Inflammatory macrophage (primary cell): ENCODE measurements around the gene SPSB1.
A peak's percentile ranks its signal among the peaks of the same experiment; 100 is the strongest.

Experiments used
- DNase-seq, 2 donors: peaks; one replicate each; pipeline ENCODE4 v3.0.0-alpha.2; 2020 to 2022

Gene SPSB1

DNA sequence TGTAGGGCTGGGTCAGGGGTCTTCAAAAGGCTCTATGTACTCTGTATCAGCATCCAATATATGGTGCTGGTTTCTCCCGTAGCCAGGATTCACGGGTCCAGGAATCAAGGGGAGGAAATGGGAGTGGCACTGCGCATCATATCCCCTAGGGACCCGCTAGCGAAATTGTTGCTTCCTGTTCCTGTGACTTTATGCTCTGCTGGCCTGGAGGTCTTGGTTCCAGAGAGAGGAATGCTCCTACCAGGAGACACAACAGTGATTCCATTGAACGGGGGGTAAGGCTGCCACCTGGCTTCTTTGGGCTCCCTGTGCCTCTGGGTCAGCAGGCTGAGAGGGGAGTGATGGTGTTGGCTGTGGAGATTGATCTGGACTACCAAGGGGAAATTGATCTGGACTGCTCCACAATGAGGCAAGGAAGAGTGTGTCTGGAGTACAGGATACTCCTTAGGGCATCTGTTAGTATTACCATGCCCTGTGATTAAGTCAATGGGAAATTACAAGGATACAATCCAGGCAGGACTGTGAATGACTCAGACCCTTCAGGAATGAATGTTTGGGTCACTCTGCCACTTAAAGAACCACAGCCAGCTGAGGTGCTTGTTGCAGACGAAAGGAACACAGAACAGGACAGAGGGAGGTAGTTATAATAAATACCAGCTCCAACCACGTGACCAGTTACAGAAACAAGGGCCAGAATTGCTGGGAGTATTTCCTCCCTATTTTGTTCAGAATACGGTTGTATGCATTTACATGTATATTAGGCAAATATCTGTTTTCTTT lies 10.2 kb downstream of the SPSB1 start:
- no peak for DNase-seq

GRCh38 chr1:9303916-9304315 lies 11.2 kb downstream of the SPSB1 start:
- no peak for DNase-seq

GRCh38 chr1:9305216-9305615 lies 12.5 kb downstream of the SPSB1 start:
- DNase-seq, result no peak

GRCh38 chr1:9306006-9306405 lies 13.3 kb downstream of the SPSB1 start:
- DNase-seq, result no peak

DNA sequence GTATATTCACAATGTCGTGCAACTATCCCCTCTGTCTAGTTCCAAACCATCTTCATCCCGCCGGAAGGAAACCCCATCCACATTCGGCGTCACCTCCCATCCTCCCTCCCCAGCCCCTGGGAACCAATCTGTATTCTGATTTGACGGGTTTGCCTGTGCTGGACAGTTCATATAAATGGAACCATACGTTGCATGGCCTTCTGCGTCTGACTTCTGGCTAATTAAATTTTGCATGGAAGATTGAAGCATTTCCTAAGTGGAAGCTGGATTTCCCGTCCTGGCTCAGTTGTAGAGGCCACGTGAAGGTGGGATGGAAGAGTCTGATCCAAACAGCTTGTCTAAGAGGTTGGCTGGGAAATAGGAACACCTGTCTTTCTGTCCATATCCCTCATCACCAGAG lies 14.6 kb downstream of the SPSB1 start:
- DNase-seq, result no peak

DNA sequence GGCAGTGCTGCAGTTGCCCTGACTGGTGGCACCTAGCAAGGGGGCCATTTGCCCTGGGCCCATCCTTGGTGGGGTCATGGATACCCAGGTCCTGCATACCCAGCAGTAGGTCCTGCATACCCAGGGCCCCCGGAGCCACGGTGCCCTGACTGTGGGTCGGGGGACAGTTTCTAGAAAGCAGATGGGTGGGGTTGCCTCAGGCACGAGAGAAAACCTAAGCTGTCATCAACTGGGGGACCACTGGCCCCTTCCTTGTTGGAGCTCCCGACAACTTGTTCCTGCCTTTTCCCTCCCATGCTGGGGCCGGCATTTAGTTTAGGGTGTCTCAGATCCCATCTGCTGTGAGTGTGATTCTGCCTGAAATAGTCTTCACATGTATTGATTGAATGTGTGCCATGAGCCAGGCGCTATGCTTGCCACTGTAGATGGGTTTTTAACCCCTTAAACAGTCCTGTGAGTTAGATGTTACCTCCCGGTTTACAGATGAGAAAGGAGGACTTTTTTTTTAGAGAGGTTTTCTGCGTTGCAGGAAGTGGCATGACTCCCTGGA lies 15.6 kb downstream of the SPSB1 start:
- no peak for DNase-seq

DNA sequence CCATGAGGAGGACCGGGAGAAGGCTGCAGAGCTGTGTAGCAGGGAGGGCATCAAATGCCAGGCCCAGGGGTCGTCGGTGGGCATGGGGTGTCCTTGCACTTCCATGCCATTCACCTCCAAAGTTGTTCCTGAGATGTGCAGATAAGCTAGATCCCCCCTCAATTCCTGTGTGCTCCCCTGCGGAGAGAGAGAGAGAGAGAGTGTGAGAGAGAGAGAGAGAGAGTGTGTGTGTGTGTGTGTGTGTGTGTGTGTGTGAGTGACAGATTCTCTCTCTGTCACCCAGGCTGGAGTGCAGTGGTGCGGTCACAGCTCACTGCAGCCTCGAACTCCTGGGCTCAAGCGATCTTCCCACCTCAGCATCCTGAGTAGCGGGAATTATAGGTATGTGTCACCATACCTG lies 16.4 kb downstream of the SPSB1 start:
- DNase-seq, result no peak

DNA sequence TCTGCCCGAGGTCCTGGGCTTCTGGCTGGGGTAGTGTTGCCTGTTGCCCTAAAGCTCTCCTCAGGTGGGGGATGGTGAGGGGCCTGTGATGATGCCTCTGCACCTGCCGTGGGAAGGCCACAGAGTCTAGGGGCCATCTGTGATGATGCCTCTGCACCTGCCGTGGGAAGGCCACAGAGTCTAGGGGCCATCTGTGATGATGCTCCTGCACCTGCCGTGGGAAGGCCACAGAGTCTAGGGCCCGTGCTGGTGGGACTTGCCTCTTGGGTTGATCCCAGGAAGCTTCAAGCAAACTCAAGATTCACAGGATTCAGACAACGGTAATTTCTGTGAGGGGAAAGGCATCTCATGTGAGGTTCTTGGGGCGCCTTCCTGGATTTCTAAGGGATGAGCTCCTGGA lies 17.3 kb downstream of the SPSB1 start:
- no peak for DNase-seq

DNA sequence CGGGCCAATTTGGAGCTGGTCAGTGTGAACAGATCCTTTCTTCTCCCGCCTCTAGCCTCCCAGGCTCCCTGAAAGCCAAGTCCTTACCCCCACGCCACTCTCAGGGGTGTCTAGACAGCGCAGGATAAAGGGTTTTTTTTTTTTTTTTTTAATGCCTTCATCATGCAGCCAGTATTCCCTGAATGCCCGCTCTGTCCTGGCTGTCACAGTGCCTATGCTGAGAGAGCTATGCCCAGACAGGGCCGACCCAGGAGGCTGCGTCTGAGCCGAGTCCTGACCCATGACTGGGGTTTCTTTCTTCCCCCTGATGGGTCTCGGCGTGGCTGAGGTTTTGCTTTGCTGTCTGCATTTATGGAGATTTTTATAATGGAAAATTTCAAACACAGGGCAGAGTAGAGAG lies 18.3 kb downstream of the SPSB1 start:
- DNase-seq, result no peak

DNA sequence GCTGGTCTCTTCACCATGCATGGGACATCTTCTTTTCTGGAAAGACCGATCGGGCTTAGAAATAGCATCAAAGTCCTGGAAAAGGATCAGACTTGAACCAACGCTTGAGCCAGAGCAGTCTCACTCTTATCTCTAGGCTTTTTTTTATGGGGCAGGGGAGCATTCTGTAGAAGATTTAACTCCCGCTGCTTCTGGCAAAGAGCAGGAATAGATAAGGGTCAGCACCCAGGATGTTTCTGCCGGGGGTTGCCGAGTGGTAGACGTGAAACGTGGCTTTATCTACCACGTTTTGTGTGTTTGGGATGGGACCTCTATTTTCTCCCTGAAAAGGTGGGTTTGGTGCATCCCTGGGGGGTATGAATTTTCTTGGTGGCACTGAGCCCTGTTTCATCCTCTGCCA lies 18.8 kb downstream of the SPSB1 start:
- no peak for DNase-seq

DNA sequence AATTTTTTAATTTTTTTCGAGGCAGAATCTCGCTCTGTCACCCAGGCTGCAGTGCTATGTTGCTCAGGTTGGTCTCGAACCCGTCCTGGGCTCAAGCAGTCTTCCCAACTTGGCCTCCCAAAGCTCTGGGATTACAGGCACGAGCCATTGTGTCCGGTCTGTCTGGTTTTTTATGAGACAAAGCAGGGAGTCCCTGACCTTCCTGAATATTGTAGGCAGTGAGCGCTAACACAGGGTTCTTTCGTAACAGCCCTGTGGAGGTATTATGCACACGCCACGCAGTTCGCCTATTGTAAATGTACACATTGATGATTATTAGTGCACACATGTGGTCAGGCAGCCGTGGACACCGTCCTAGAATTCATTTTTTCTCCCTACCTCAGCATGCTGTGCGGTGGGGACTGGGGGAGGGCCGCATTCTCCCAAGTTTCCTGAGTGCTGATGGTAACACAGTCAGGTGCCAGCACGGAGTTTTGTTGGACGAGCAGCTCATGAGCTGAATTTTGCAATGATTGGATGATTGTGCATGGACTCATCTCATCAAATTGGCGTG lies 19.6 kb downstream of the SPSB1 start:
- DNase-seq, result no peak

DNA sequence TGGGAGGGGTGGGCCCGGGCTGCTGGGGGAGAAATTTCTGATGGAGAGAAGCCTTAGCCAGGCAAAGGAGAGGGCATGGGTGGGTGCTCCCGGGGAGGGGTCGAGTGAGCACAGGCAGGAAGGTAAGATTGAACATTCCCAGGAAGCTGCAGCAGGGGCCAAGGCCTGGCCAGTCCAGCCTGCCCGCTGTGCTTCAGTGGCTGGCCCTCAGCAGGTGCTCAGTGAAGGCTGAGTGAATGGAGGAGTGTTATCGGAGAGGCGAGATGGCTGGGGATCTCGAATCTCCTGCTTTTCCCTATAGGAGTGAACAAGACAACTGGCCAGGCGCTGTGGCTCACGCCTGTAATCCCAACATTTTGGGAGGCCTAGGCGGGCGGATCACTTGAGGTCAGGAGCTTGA lies 20.9 kb downstream of the SPSB1 start:
- DNase-seq, result no peak

DNA sequence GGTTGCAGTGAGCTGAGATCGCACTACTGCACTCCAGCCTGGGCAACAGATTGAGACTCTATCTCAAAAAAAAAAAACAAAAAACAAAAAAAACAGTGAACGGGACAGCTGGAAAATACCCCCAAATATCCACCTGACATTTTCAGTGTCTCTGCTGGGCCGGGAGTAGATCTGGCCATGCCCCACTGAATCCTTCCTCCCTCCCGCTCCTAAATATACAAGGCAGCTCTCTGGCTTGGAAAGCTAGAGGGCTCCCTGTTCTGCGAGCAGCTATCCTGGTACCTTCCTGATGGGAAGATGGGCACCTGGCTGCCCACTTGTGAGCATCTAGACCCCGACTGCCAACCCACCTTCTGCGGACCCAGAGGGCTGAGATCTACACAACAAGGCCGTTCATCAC lies 21.4 kb downstream of the SPSB1 start:
- DNase-seq, result no peak

DNA sequence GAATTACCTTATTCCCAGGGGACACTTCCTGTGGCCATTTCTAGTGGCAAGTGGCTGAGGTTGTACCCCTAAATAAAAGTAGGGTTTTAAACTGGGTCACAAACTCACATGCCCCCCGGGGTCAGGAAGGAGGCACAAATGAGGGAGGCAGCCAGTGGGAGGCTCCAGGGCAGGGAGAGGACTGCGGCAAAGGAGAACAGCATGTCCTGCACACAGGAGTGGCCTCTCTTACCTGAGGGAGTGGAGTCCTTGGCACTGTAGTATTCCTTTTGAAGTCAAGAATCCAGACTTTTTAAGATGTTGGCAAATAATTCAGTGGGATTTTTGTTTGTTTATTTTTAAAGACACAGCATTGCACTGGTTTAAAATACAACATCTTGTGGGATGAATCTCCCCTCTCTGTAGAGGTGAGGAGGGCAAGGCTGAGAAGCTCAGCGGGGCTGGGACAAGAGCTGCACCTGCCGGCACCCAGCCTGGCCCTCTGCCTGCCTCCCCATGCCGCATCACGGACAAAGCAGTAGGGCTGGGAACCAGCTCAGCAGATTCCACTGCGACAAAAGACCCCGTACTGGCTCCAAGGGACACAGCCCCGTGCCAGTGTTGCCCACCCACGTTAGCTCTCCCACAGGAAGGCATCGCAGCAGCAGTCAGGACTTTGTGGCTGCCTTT lies 22.2 kb downstream of the SPSB1 start:
- no peak for DNase-seq

GRCh38 chr1:9315411-9316079 lies 22.9 kb downstream of the SPSB1 start:
- DNase-seq, result peak; percentile 75 to 89

GRCh38 chr1:9316080-9316444 lies 23.4 kb downstream of the SPSB1 start:
- no peak for DNase-seq

- DNase-seq, result no peak
These were observed 23.8 kb downstream of the SPSB1 start for GRCh38 chr1:9316512-9316911.

DNA sequence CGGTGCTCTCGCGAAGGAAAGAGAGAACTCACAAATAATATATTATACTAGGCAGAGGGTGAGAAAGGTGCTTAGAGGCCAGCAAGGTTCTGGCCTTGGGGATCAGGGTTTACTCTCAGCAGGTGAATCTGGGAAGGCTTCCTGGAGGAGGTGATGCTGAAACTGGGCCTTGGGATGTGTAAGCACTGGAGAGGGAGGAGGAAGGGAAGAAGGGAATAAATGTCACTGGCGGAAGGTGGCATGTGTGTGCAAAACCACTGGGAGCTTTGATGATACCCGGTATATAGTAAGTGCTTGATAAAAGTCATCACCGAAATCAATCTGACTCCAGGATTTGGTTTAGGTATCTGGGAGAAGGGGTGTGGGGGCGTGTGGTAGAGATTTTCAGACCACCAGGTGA lies 24.4 kb downstream of the SPSB1 start:
- no peak for DNase-seq

DNA sequence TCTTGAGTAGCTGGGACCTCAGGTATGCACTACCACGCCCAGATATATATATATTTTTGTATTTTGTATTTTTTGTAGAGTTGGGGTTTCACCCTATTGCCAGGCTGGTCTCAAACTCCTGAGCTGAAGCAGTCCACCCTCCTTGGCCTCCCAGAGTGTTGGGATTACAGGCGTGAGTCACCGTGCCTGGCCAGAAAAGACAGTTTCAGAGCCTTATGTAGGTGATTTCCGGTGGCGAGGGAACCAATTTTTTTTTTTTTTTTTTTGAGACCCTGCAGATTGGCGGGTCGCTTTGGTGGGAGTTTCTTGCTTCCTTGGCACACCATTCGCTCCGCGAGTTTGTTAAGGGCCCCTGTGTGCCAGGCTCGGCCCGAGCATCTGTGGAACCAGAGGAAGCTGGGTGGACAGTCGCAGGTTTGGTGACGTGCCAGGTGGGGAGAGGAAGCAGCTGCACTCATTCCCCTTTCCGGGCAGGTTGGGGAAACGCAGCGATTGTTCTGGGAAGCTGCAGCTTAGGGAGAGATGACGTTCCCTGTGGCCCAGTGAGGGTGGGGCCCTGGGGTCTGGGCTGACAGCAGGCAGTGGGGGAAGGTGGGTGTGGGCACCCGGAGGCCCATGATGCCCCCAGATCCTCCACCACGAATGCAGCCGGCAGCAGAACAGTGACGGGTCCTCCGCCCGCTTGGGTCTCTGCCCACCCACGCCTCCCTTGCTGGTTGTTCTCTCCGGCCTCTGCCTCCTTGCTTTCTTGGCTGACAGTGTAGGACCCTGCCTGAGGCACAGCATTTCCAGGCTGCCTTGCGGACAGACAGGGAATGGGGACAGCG lies 25.1 kb downstream of the SPSB1 start:
- no peak for DNase-seq

- peak in 1 of 2 donors; percentile 46 for DNase-seq
These were observed 26.6 kb downstream of the SPSB1 start for GRCh38 chr1:9319208-9319788.

- DNase-seq, result no peak
These were observed 27.3 kb downstream of the SPSB1 start for GRCh38 chr1:9319789-9320519.
